GM12878 (cell line): ENCODE measurements around the gene GPC3.

Experiments
- CREB1 ChIP-seq: IDR thresholded peaks from 2 replicates; pipeline ENCODE4 v1.6.1; 2012; ENCODE audit warnings: low read depth, mild to moderate bottlenecking, inconsistent platforms
- CTCF ChIP-seq, 3 experiments: IDR thresholded peaks in 2 of 3; conservative IDR thresholded peaks in 1 of 3; 2 replicates each; pipeline ENCODE4 v1.5.1; 2011; ENCODE audit warnings: low read depth in 3 of 3, low read length in 3 of 3, mild to moderate bottlenecking in 3 of 3, control low read depth in 2 of 3, moderate library complexity in 2 of 3, inconsistent platforms in 1 of 3, mixed read lengths in 1 of 3; ENCODE audit not compliant: control insufficient read depth in 2 of 3, insufficient read depth in 1 of 3; ENCODE audit errors: extremely low read depth in 1 of 3
- FOS ChIP-seq: IDR thresholded peaks from 3 replicates; pipeline ENCODE4 v1.6.1; 2011; ENCODE audit warnings: borderline replicate concordance; ENCODE audit not compliant: insufficient read length; ENCODE audit errors: extremely low read depth
- NR2C1 ChIP-seq: fragments of 450-650 bp; IDR thresholded peaks from 2 replicates; pipeline ENCODE4 v1.6.1; 2017; ENCODE audit warnings: antibody characterized with exemption, mild to moderate bottlenecking, moderate library complexity
- NR2C2 ChIP-seq: IDR thresholded peaks from 2 replicates; pipeline ENCODE4 v1.6.1; 2011; ENCODE audit warnings: borderline replicate concordance, low read depth; ENCODE audit not compliant: control insufficient read depth, insufficient read length
- RAD21 ChIP-seq: IDR thresholded peaks from 2 replicates; pipeline ENCODE4 v1.6.1; 2011; ENCODE audit warnings: mild to moderate bottlenecking, low read depth, low read length, moderate library complexity; ENCODE audit not compliant: insufficient read depth
- RB1 ChIP-seq: fragments of 450-650 bp; formaldehyde crosslinking; IDR thresholded peaks from 2 replicates; pipeline ENCODE4 v1.6.1; 2017; ENCODE audit warnings: mild to moderate bottlenecking, borderline replicate concordance
- SPI1 ChIP-seq: IDR thresholded peaks from 2 replicates; pipeline ENCODE4 v1.6.1; 2011; ENCODE audit warnings: low read depth, mild to moderate bottlenecking, low read length, moderate library complexity, borderline replicate concordance; ENCODE audit not compliant: insufficient read depth
- SRF ChIP-seq, 2 experiments: IDR thresholded peaks; 2 replicates each; pipeline ENCODE4 v1.6.1; 2011; ENCODE audit warnings: low read depth in 2 of 2, low read length in 2 of 2, mild to moderate bottlenecking in 1 of 2, moderate library complexity in 1 of 2
- TCF12 ChIP-seq: IDR thresholded peaks from 2 replicates; pipeline ENCODE4 v1.6.1; 2011; ENCODE audit warnings: low read depth, mild to moderate bottlenecking, low read length
- USF2 ChIP-seq: IDR thresholded peaks from 2 replicates; pipeline ENCODE4 v1.6.1; 2011; ENCODE audit warnings: low read depth, low read length, improper control_type of control experiment, borderline replicate concordance
- ZNF24 ChIP-seq: fragments of 450-650 bp; IDR thresholded peaks from 2 replicates; pipeline ENCODE4 v1.6.1; 2017; ENCODE audit warnings: antibody characterized with exemption, mild to moderate bottlenecking
- ZSCAN29 ChIP-seq: fragments of 450-650 bp; IDR thresholded peaks from 2 replicates; pipeline ENCODE4 v1.6.1; 2017; ENCODE audit warnings: mild to moderate bottlenecking, moderate library complexity

- no peak for TF ChIP-seq TCF12
- no peak for TF ChIP-seq SPI1
- no peak for TF ChIP-seq CREB1
- no peak for TF ChIP-seq SRF (IDR thresholded peaks at IDR 0.05; ENCODE audit: low read depth in 2 of 2, low read length in 2 of 2)
- TF ChIP-seq USF2: no peak
- no peak for TF ChIP-seq NR2C1
- TF ChIP-seq NR2C2: no peak
- no peak for TF ChIP-seq RB1
- no peak for TF ChIP-seq ZNF24
- no peak for TF ChIP-seq RAD21
- no peak for TF ChIP-seq ZSCAN29
- TF ChIP-seq FOS: no peak
- no peak for TF ChIP-seq CTCF (IDR thresholded peaks at IDR 0.05 in 2 of 3, conservative IDR thresholded peaks at IDR 0.05 in 1 of 3; ENCODE audit: control insufficient read depth in 2 of 3, extremely low read depth in 1 of 3, insufficient read depth in 1 of 3, low read depth in 3 of 3, low read length in 3 of 3)
Observed at GRCh38 chrX:133793626-133794025, 191.8 kb downstream of the GPC3 start.
